IMR-90 (cell line): ENCODE measurements around the gene CDC42BPG. TPM values are rescaled to one million over a fixed set of nuclear protein-coding genes. Genes with fewer than 3 reads are reported as not detected.

Experiments used
- ATAC-seq: fragments of 200-7000 bp; cut with Tn5 transposase; 2 replicates; pipeline ENCODE4 v1.9.1; 2020; ENCODE audit warnings: low read depth, mild to moderate bottlenecking, moderate library complexity
- BruUV-seq: library from RNA; stranded (reverse); fragments of 400-500 nt; replicated peaks from 2 replicates; lab custom pipeline; 2021; lab: Mats Ljungman, UMichigan
- CTCF ChIA-PET: fragments of 300-600 bp; formaldehyde crosslinking; extraction: SDS; loops from one replicate; lab custom pipeline; 2021; ENCODE audit warnings: antibody characterized with exemption; lab: Yijun Ruan, JAX
- POLR2A ChIA-PET: fragments of 300-600 bp; sonication (Branson Sonifier 250); formaldehyde crosslinking; loops from one replicate; lab custom pipeline; 2022; ENCODE audit warnings: antibody characterized with exemption; ENCODE audit not compliant: unreplicated experiment; lab: Charles Lee
- DNase-seq: peaks from one replicate; pipeline ENCODE4 v3.0.0; 2013
- H2AFZ ChIP-seq: replicated peaks from 2 replicates; pipeline ENCODE3; 2013; ENCODE audit warnings: low read length, mild to moderate bottlenecking; ENCODE audit not compliant: poor library complexity
- H2AK5ac ChIP-seq: 2 replicates; pipeline ENCODE4 v1.6.1; 2013; ENCODE audit warnings: low read depth, low read length, inconsistent platforms
- H2AK9ac ChIP-seq: replicated peaks from 2 replicates; pipeline ENCODE3; 2013; ENCODE audit warnings: mild to moderate bottlenecking, low read depth, low read length, moderate library complexity; ENCODE audit not compliant: poor library complexity
- H2BK120ac ChIP-seq: 2 replicates; pipeline ENCODE4 v1.6.1; 2013; ENCODE audit warnings: low read depth, low read length, inconsistent platforms
- H2BK15ac ChIP-seq: 3 replicates; pipeline ENCODE4 v1.6.1; 2013; ENCODE audit warnings: low read depth, low read length, inconsistent platforms
- H2BK20ac ChIP-seq: 2 replicates; pipeline ENCODE4 v1.6.1; 2013; ENCODE audit warnings: low read depth, mild to moderate bottlenecking, inconsistent platforms, low read length, moderate library complexity
- H2BK5ac ChIP-seq: 2 replicates; pipeline ENCODE4 v1.6.1; 2013; ENCODE audit warnings: mild to moderate bottlenecking, low read depth, low read length, inconsistent platforms; ENCODE audit not compliant: poor library complexity, severe bottlenecking
- H3K14ac ChIP-seq: replicated peaks from 2 replicates; pipeline ENCODE4 v1.6.1; 2013; ENCODE audit warnings: low read depth, low read length, inconsistent platforms
- H3K18ac ChIP-seq: 2 replicates; pipeline ENCODE4 v1.6.1; 2013; ENCODE audit warnings: low read depth, low read length, control low read depth
- H3K23ac ChIP-seq: 2 replicates; pipeline ENCODE4 v1.6.1; 2013; ENCODE audit warnings: low read depth, low read length, inconsistent platforms
- H3K27ac ChIP-seq: 2 replicates; pipeline ENCODE4 v1.5.1; 2013; ENCODE audit warnings: mild to moderate bottlenecking, control low read depth, low read length; ENCODE audit not compliant: insufficient read depth
- H3K27me3 ChIP-seq: 2 replicates; pipeline ENCODE4 v1.6.1; 2013; ENCODE audit warnings: low read length; ENCODE audit not compliant: control insufficient read depth, insufficient read depth
- H3K36me3 ChIP-seq: 2 replicates; pipeline ENCODE4 v1.6.1; 2013; ENCODE audit warnings: low read length, mixed read lengths; ENCODE audit not compliant: control insufficient read depth, insufficient read depth
- H3K4ac ChIP-seq: 2 replicates; pipeline ENCODE4 v1.6.1; 2013; ENCODE audit warnings: low read depth, low read length, inconsistent platforms
- H3K4me1 ChIP-seq: 2 replicates; pipeline ENCODE4 v1.6.1; 2013; ENCODE audit warnings: low read length, mixed read lengths; ENCODE audit not compliant: control insufficient read depth, insufficient read depth
- H3K4me2 ChIP-seq: 2 replicates; pipeline ENCODE4 v1.6.1; 2013; ENCODE audit warnings: low read depth, mild to moderate bottlenecking, control low read depth, low read length, moderate library complexity
- H3K4me3 ChIP-seq: 2 replicates; pipeline ENCODE4 v1.5.1; 2013; ENCODE audit warnings: low read depth, mild to moderate bottlenecking, control low read depth, low read length, moderate library complexity; ENCODE audit not compliant: insufficient read depth
- H3K56ac ChIP-seq: 2 replicates; pipeline ENCODE4 v1.6.1; 2013; ENCODE audit warnings: low read length, inconsistent platforms; ENCODE audit not compliant: insufficient read depth; ENCODE audit errors: extremely low read depth
- H3K79me1 ChIP-seq, 2 experiments: 2 replicates each; pipeline ENCODE4 v1.6.1; 2013; ENCODE audit warnings: low read length in 2 of 2, inconsistent platforms in 1 of 2, low read depth in 1 of 2
- H3K9ac ChIP-seq: 2 replicates; pipeline ENCODE4 v1.6.1; 2013; ENCODE audit warnings: low read depth, low read length, control low read depth
- H3K9me1 ChIP-seq: 2 replicates; pipeline ENCODE4 v1.6.1; 2013; ENCODE audit warnings: low read length, inconsistent platforms; ENCODE audit not compliant: insufficient read depth
- H3K9me3 ChIP-seq: 2 replicates; pipeline ENCODE4 v1.6.1; 2013; ENCODE audit warnings: low read length; ENCODE audit not compliant: control insufficient read depth, insufficient read depth
- H4K20me1 ChIP-seq: 2 replicates; pipeline ENCODE4 v1.6.1; 2013; ENCODE audit warnings: low read length, inconsistent platforms; ENCODE audit not compliant: insufficient read depth
- H4K5ac ChIP-seq: 2 replicates; pipeline ENCODE4 v1.6.1; 2013; ENCODE audit warnings: mild to moderate bottlenecking, low read depth, low read length, control low read depth
- H4K8ac ChIP-seq, 2 experiments: 2 replicates each; pipeline ENCODE4 v1.6.1; 2013; ENCODE audit warnings: low read depth in 2 of 2, low read length in 2 of 2, control low read depth in 1 of 2, inconsistent platforms in 1 of 2
- H4K91ac ChIP-seq: 2 replicates; pipeline ENCODE4 v1.6.1; 2013; ENCODE audit warnings: low read depth, low read length, inconsistent platforms; ENCODE audit not compliant: insufficient read depth
- BHLHE40 ChIP-seq: fragments of 150-350 bp; IDR thresholded peaks from 2 replicates; pipeline ENCODE4 v1.6.1; 2016; ENCODE audit warnings: mild to moderate bottlenecking, low read depth, low read length
- CHD1 ChIP-seq: IDR thresholded peaks from 2 replicates; pipeline ENCODE4 v1.6.1; 2012; ENCODE audit warnings: low read depth, low read length, improper control_type of control experiment
- ELK1 ChIP-seq: fragments of 150-350 bp; IDR thresholded peaks from 2 replicates; pipeline ENCODE4 v1.6.1; 2016; ENCODE audit warnings: low read depth, mild to moderate bottlenecking, low read length, moderate library complexity, borderline replicate concordance
- FOS ChIP-seq: fragments of 150-350 bp; IDR thresholded peaks from 2 replicates; pipeline ENCODE4 v1.6.1; 2016; ENCODE audit warnings: low read depth, low read length
- MAFK ChIP-seq: IDR thresholded peaks from 2 replicates; pipeline ENCODE4 v1.6.1; 2012; ENCODE audit warnings: low read depth, low read length, improper control_type of control experiment
- MAZ ChIP-seq: IDR thresholded peaks from 2 replicates; pipeline ENCODE4 v1.6.1; 2012; ENCODE audit warnings: low read depth, mild to moderate bottlenecking, low read length, improper control_type of control experiment, moderate library complexity, borderline replicate concordance
- MXI1 ChIP-seq: IDR thresholded peaks from 2 replicates; pipeline ENCODE4 v1.6.1; 2012; ENCODE audit warnings: low read depth, mild to moderate bottlenecking, low read length, moderate library complexity, borderline replicate concordance
- NFE2L2 ChIP-seq: fragments of 150-350 bp; IDR thresholded peaks from 2 replicates; pipeline ENCODE4 v1.6.1; 2016; ENCODE audit warnings: low read depth, mild to moderate bottlenecking, low read length
- WGBS, 2 experiments: methylation state at CpG; one replicate each; pipeline versions ENCODE4 v1.1.5 to v1.1.7; 2013; ENCODE audit warnings: missing lambda C conversion rate in 2 of 2; ENCODE audit not compliant: insufficient read length in 1 of 2; ENCODE audit errors: extremely low coverage in 2 of 2; 5-methylcytosine and 5-hydroxymethylcytosine counted together
- dilution Hi-C: fragments of 300-500 bp; cut with HindIII; formaldehyde crosslinking; loops from one replicate; pipeline ENCODE4 v1.14.3; 2018; ENCODE audit warnings: low sequenced_read_pairs; ENCODE audit not compliant: unreplicated experiment
- in situ Hi-C: fragments of 300-500 bp; cut with MboI; formaldehyde crosslinking; loops from 3 replicates; pipeline ENCODE4 v1.14.3; 2019; ENCODE audit warnings: low sequenced_read_pairs, inconsistent platforms, mixed read lengths
- intact Hi-C: fragments of 100-400 bp; cut with micrococcal nuclease; formaldehyde crosslinking; loops from 2 replicates; pipeline ENCODE4 v1.10.0; 2022
- polyA plus RNA-seq, 3 experiments: library from polyadenylated mRNA; depleted of rRNA; stranded (reverse); fragments of >200 nt; gene quantifications; 2 replicates each; pipeline ENCODE4 v1.2.3, GENCODE V29; 2012; ENCODE audit warnings: low replicate concordance in 1 of 3
- total RNA-seq: library from RNA; depleted of rRNA; stranded (reverse); fragments of >200 nt; gene quantifications from 2 replicates; pipeline ENCODE4 v1.2.3, GENCODE V29; 2012
- TF ChIP-seq, protein P1 (sequence below): fragments of 150-350 bp; IDR thresholded peaks from 2 replicates; pipeline ENCODE4 v1.6.1; 2017; ENCODE audit warnings: mild to moderate bottlenecking, antibody characterized with exemption, low read length, low read depth

The CDC42BPG gene
- total and polyA plus RNA-seq, 2 of the 4 experiments (the other 2 are of a cell fraction): under 0.01 to 0.12 TPM

DNA sequence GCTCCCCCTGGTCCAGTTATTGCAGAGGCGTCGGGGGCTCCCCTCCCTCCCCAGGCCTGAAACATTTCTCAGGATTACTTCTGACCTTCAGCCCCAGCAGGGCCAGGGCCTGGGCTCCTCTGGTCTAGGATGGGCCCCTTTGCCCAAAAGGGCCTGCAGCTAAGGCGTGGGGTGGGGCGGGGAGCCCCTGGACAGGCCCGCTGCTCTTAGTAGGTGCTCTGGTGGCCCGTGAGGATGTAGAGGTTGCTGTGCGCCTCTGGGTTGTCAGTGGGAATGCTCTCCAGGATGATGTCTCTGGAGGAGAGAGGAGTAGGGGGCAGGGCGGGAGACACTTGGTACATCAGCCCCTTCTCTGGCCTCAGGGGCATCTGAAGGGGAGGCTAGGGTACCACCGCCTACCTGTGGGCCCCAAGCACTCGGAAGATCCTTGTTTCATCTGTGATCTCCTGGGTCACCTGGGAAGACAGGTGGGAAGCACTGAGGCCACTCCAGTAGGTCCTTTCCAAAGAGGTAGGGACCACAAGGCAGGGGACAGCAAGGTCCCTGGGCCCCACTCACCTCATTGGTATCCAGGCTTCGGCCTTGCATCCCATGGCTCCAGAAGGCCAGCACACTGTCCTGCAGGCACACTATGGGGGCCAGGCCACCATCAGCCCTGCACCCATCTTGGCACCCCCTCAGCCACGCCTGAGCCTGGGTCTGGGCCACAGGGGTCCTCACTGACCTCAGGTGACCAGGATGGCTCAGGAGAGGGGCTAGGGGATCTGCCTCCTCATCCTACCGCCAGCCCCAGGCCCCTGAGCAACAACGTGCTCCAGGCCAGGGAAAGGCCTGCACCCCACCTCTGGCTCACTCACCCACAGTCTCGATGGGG, 54.9 kb downstream of the CDC42BPG start (continued):
- no peak for TF ChIP-seq MAFK

DNA sequence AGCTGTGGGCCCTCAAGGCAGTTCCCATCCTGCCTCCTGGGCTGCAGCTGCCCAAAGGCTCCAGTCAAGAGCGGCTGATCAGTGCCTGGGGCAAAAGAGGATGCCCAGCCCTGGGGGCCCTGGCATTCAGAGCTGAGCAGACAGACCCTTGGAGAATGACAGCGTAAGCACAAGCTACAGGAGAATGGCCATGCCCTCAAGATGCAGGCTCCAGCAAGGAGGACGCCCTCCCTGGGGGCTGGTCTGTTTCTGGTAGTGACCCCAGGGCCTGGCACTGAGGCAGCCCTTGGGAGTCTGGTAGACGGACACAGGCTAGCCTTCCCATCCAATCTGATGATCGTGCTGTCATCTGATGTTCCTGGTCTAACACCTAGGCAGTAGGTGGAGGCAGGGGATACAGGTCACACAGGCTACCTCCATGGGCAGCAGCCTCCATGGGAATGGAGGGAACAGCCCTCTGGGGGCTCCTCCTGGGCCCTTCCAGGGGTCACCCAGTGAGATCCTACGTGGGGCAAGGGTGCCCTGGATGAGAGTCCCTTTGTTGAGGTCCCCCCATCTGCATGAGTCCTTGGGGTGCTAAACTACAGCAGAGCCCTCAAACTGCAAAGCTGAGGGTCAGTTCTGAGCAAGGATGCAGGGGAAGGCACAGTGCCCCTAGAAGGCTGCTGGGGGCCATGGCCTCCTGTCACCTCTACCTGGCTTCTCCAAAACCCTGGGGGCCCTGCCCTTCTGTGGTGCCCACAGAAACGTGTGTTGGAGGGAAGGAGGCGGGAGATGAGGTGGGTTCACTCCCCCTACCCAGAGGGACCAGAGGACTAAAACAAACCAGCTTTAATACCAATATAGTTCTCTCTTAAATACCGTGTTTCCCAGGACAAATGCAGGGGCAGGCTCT, 55.9 kb downstream of the CDC42BPG start:
- Histone ChIP-seq H2AFZ (no peak overlapping the region), H2BK5ac (no peak overlapping the region), H4K91ac (no peak overlapping the region), H3K4me3 (no peak overlapping the region), H3K4ac (no peak overlapping the region), H2AK9ac (no peak overlapping the region), H2BK20ac (no peak overlapping the region), H3K9me1 (no peaks in the 10 kb centered on the region), H3K27ac (no peak overlapping the region), H3K4me2 (no peak overlapping the region), H2BK15ac (no peak overlapping the region), H3K4me1 (no peaks in the 10 kb centered on the region), H3K18ac (no peak overlapping the region), H3K14ac (no peak overlapping the region), H2BK120ac (no peak overlapping the region), H3K9ac (no peak overlapping the region), H3K56ac (no peak overlapping the region), H3K23ac (no peak overlapping the region), H3K9me3 (no peaks in the 10 kb centered on the region), H3K79me1 (no peaks in the 10 kb centered on the region), H3K36me3 (peaks cover 17% of the 10 kb centered on the region), H2AK5ac (no peak overlapping the region), H4K8ac (no peak overlapping the region), H4K5ac (no peak overlapping the region), H3K27me3 (no peaks in the 10 kb centered on the region), H4K20me1 (no peaks in the 10 kb centered on the region)
- intact Hi-C loops: no loop called here
- DNase-seq (no peak), ATAC-seq (no peak)
- dilution Hi-C loops: no loop called here
- WGBS, 2 experiments: 64% methylated on average over 2 of the region's 9 CpGs; no CpG with 5 or more reads in 1 of the 2 experiments
- in situ Hi-C loops: no loop called here
- CTCF ChIA-PET: interaction anchor here (0.6 to 1.0 kb wide), 3 partner anchors 10 to 604 kb away, joined by 3 to 4 read pairs (median 3); partner anchors contain the start of gene SF1
- BruUV-seq: no TSS peak
- POLR2A ChIA-PET: no interaction called here
- TF ChIP-seq MAFK (no peak), NFE2L2 (no peak), FOS (no peak), MAZ (no peak), ELK1 (no peak), BHLHE40 (no peak), CHD1 (no peak), MXI1 (no peak)
- TF ChIP-seq, protein P1, sequence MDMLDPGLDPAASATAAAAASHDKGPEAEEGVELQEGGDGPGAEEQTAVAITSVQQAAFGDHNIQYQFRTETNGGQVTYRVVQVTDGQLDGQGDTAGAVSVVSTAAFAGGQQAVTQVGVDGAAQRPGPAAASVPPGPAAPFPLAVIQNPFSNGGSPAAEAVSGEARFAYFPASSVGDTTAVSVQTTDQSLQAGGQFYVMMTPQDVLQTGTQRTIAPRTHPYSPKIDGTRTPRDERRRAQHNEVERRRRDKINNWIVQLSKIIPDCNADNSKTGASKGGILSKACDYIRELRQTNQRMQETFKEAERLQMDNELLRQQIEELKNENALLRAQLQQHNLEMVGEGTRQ: no peak
